Keratinocyte (primary cell): ENCODE results near the gene CHST15. TPM values are rescaled to one million over a fixed set of nuclear protein-coding genes. Genes with fewer than 3 reads are reported as not detected.

Experiments used
- DNase-seq: peaks from one replicate; pipeline ENCODE4 v3.0.0-alpha.2; 2011; ENCODE audit warnings: low read depth, missing footprints, low spot score
- FAIRE-seq: peaks from 2 replicates; lab custom pipeline; 2011; peaks lifted over from hg19 to GRCh38; lab: Jason Lieb, UNC
- H2AFZ ChIP-seq: 2 replicates; pipeline ENCODE4 v1.6.0; 2012; ENCODE audit warnings: low read length, control low read depth, inconsistent platforms; ENCODE audit not compliant: control insufficient read depth
- H3K27ac ChIP-seq: 2 replicates; pipeline ENCODE4 v1.5.1; 2011; ENCODE audit warnings: low read length; ENCODE audit not compliant: control insufficient read depth, insufficient read depth
- H3K27me3 ChIP-seq: 3 replicates; pipeline ENCODE4 v1.6.0; 2011; ENCODE audit warnings: low read length; ENCODE audit not compliant: control insufficient read depth, insufficient read depth; ENCODE audit errors: extremely low read depth
- H3K36me3 ChIP-seq, 2 experiments: 2 replicates in 1 of 2; 3 replicates in 1 of 2; pipeline ENCODE4 v1.5.1; 2011; ENCODE audit warnings: low read length in 2 of 2, mild to moderate bottlenecking in 1 of 2; ENCODE audit not compliant: control insufficient read depth in 2 of 2, insufficient read depth in 2 of 2; ENCODE audit errors: extremely low read depth in 1 of 2
- H3K4me1 ChIP-seq: 3 replicates; pipeline ENCODE4 v1.5.1; 2011; ENCODE audit warnings: low read length; ENCODE audit not compliant: control insufficient read depth, insufficient read depth; ENCODE audit errors: extremely low read depth
- H3K4me2 ChIP-seq: 3 replicates; pipeline ENCODE4 v1.6.0; 2011; ENCODE audit warnings: low read depth, low read length; ENCODE audit not compliant: control insufficient read depth, insufficient read depth; ENCODE audit errors: extremely low read depth
- H3K4me3 ChIP-seq, 3 experiments: fragments of 200-600 bp in 1 of 3; sonication (generic) in 1 of 3; 2 replicates in 2 of 3; 3 replicates in 1 of 3; pipeline ENCODE4 v1.5.1; 2011 to 2016; ENCODE audit warnings: low read length in 3 of 3, mild to moderate bottlenecking in 3 of 3, control low read depth in 2 of 3, inconsistent platforms in 1 of 3, low read depth in 1 of 3, mixed read lengths in 1 of 3, mixed run types in 1 of 3, moderate library complexity in 1 of 3; ENCODE audit not compliant: control insufficient read depth in 2 of 3, insufficient read depth in 2 of 3; ENCODE audit errors: extremely low read depth in 1 of 3
- H3K79me2 ChIP-seq: 2 replicates; pipeline ENCODE4 v1.6.0; 2012; ENCODE audit warnings: low read length; ENCODE audit not compliant: control insufficient read depth, insufficient read depth
- H3K9ac ChIP-seq: 3 replicates; pipeline ENCODE4 v1.6.0; 2011; ENCODE audit warnings: low read length; ENCODE audit not compliant: control insufficient read depth, insufficient read depth; ENCODE audit errors: extremely low read depth
- H3K9me1 ChIP-seq: 3 replicates; pipeline ENCODE4 v1.6.0; 2011; ENCODE audit warnings: low read length; ENCODE audit not compliant: control insufficient read depth, insufficient read depth; ENCODE audit errors: extremely low read depth
- H3K9me3 ChIP-seq: 2 replicates; pipeline ENCODE4 v1.5.1; 2012; ENCODE audit warnings: low read depth, low read length; ENCODE audit not compliant: control insufficient read depth
- H4K20me1 ChIP-seq: 3 replicates; pipeline ENCODE4 v1.6.0; 2011; ENCODE audit warnings: low read length; ENCODE audit not compliant: control insufficient read depth, insufficient read depth; ENCODE audit errors: extremely low read depth
- EZH2 ChIP-seq: IDR thresholded peaks from one replicate; pipeline ENCODE4 v1.6.1; 2012; ENCODE audit warnings: inconsistent platforms, mild to moderate bottlenecking, low read length, moderate library complexity
- dilution Hi-C: fragments of 300-500 bp; cut with MboI; formaldehyde crosslinking; loops from one replicate; pipeline ENCODE4 v1.7.0; 2020; ENCODE audit warnings: low sequenced_read_pairs; ENCODE audit not compliant: extremely low pct_ligation_motif_present
- polyA plus RNA-seq, 5 experiments: library from polyadenylated mRNA; depleted of rRNA in 3 of 5; stranded (reverse) in 3 of 5; stranded (forward) in 1 of 5; unstranded in 1 of 5; fragments of >200 nt; gene quantifications; 1 replicate in 1 of 5; 2 replicates in 3 of 5; 3 replicates in 1 of 5; pipeline versions ENCODE4 v1.2.1 to v1.2.3, GENCODE V29; 2011 to 2012; ENCODE audit warnings: missing spikeins in 2 of 5, low read depth in 1 of 5, low replicate concordance in 1 of 5
- TF ChIP-seq, protein P1 (sequence below), 3 experiments: IDR thresholded peaks in 1 of 3; conservative IDR thresholded peaks in 1 of 3; optimal IDR thresholded peaks in 1 of 3; 2 replicates in 2 of 3; 3 replicates in 1 of 3; pipeline versions ENCODE3 to v1.5.1; 2011; ENCODE audit warnings: low read length in 3 of 3, mild to moderate bottlenecking in 3 of 3, moderate library complexity in 2 of 3, control low read depth in 1 of 3, inconsistent platforms in 1 of 3; ENCODE audit not compliant: insufficient read depth in 2 of 3; ENCODE audit errors: extremely low read depth in 1 of 3

CHST15 gene
- polyA plus RNA-seq, 1 donor (not counting 4 experiments of a cell fraction or from before 2014, with no cell fraction given) = 24.5 TPM

DNA sequence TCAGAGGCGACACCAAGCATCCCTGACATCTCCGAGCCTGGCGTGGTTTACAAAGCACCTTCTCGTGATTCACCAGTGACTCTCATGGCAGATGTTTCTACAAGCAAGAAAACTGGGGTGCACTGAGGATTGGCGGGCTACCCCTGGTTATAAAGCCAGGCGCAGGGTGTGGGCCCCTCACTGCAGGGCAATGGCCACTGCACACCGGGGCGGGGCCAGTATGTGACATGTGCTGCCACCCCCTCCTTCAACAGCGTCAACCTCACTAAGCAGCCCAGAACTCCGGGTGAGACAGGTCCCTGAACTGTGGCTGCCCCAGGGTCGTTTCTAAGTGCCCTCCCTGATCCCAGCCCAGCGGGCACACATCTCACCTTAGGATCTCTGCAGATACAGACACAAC, 63.8 kb downstream of the CHST15 start:
- no peak overlapping the region for H3K9ac ChIP-seq
- no peaks in the 10 kb centered on the region for H3K27me3 ChIP-seq
- H3K4me3 ChIP-seq = no peak overlapping the region
- TF ChIP-seq, protein P1, sequence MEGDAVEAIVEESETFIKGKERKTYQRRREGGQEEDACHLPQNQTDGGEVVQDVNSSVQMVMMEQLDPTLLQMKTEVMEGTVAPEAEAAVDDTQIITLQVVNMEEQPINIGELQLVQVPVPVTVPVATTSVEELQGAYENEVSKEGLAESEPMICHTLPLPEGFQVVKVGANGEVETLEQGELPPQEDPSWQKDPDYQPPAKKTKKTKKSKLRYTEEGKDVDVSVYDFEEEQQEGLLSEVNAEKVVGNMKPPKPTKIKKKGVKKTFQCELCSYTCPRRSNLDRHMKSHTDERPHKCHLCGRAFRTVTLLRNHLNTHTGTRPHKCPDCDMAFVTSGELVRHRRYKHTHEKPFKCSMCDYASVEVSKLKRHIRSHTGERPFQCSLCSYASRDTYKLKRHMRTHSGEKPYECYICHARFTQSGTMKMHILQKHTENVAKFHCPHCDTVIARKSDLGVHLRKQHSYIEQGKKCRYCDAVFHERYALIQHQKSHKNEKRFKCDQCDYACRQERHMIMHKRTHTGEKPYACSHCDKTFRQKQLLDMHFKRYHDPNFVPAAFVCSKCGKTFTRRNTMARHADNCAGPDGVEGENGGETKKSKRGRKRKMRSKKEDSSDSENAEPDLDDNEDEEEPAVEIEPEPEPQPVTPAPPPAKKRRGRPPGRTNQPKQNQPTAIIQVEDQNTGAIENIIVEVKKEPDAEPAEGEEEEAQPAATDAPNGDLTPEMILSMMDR (optimal IDR thresholded peaks at IDR 0.05 in 1 of 3, IDR thresholded peaks at IDR 0.05 in 1 of 3, conservative IDR thresholded peaks at IDR 0.05 in 1 of 3; ENCODE audit: extremely low read depth in 1 of 3, insufficient read depth in 2 of 3, low read length in 3 of 3) = no peak
- TF ChIP-seq EZH2 = no peak
- no peak overlapping the region for H3K27ac ChIP-seq
- H3K9me3 ChIP-seq = no peaks in the 10 kb centered on the region
- H3K4me2 ChIP-seq = no peak overlapping the region
- H2AFZ ChIP-seq = no peak overlapping the region
- H3K79me2 ChIP-seq = no peaks in the 10 kb centered on the region
- no peak for DNase-seq
- dilution Hi-C loops = no loop called here
- FAIRE-seq = no peak
- H4K20me1 ChIP-seq = no peaks in the 10 kb centered on the region
- H3K4me1 ChIP-seq = peaks cover 7% of the 10 kb centered on the region
- H3K36me3 ChIP-seq = peaks cover 21 to 27% of the 10 kb centered on the region in 2 experiments
- H3K9me1 ChIP-seq = no peaks in the 10 kb centered on the region

DNA sequence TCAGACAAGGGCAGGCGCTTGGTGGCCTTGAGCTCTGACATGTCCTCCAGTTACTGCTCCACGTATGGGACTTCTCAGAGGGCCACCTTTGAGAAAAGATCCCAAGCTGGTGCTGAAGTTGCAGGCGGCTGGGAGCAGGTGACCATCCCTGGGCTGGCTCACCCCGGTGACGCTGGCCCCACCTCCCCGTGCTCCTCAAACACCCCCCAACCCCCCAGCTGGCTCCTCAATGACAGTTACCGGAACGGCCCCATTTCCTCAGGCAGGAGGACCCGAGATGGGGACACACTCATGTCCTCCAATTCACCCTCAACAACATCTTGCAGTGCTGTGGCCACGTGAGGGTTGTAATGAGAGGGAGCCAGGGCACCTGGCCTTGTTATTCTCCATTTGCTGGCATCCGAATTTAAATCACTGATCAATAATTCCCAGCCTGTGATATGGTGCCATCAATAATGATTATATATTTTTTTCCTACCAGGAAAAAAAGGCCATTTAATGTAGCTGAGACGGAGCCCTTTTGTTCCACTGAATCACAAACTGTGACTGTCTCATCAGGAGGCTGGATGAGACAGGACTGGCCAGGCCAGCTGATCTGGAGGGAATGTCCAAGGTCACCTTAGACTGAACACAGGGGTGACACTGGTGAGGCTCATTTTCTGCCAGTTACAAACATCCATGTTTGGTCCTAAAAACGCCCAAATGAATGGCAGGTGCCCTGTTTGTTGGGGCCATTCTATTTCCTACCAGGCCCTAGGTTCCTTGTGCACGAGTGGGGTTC, 64.5 kb downstream of the CHST15 start:
- H3K9me1 ChIP-seq = no peaks in the 10 kb centered on the region
- FAIRE-seq (no peak), DNase-seq (no peak)
- no peaks in the 10 kb centered on the region for H4K20me1 ChIP-seq
- H3K36me3 ChIP-seq = peaks cover 17 to 25% of the 10 kb centered on the region in 2 experiments
- no peak overlapping the region for H3K9ac ChIP-seq
- no peaks in the 10 kb centered on the region for H3K79me2 ChIP-seq
- H3K9me3 ChIP-seq = no peaks in the 10 kb centered on the region
- dilution Hi-C loops = no loop called here
- H3K4me3 ChIP-seq = no peak overlapping the region
- H3K27ac ChIP-seq = no peak overlapping the region
- H3K4me1 ChIP-seq = peaks cover 7% of the 10 kb centered on the region
- no peak overlapping the region for H2AFZ ChIP-seq
- TF ChIP-seq, protein P1 (optimal IDR thresholded peaks at IDR 0.05 in 1 of 3, IDR thresholded peaks at IDR 0.05 in 1 of 3, conservative IDR thresholded peaks at IDR 0.05 in 1 of 3; ENCODE audit: extremely low read depth in 1 of 3, insufficient read depth in 2 of 3, low read length in 3 of 3) = no peak
- TF ChIP-seq EZH2 = no peak
- no peak overlapping the region for H3K4me2 ChIP-seq
- no peaks in the 10 kb centered on the region for H3K27me3 ChIP-seq
